Measurements from ENCODE around the gene HAL. TPM values are rescaled to one million over a fixed set of nuclear protein-coding genes. Genes with fewer than 3 reads are reported as not detected.

The HAL gene
- total and polyA plus RNA-seq, 2 experiments from 2014 or later: 0.91 to 1.3 TPM

GRCh38 chr12:95951515-95951914 is 44.6 kb downstream of the HAL start:
- no peaks in the 10 kb centered on the region for H3K9me3 ChIP-seq (ENCODE audit: low read depth)
- H3K79me2 ChIP-seq: no peaks in the 10 kb centered on the region
- H4K20me1 ChIP-seq (ENCODE audit: insufficient read depth, poor library complexity, severe bottlenecking): no peaks in the 10 kb centered on the region
- no peaks in the 10 kb centered on the region for H3K4me1 ChIP-seq (ENCODE audit: insufficient read depth)
- no peak overlapping the region for H3K4me3 ChIP-seq
- peaks cover 5% of the 10 kb centered on the region for H3K27me3 ChIP-seq
- H3K4me2 ChIP-seq: no peak overlapping the region
- TF ChIP-seq, protein P1, sequence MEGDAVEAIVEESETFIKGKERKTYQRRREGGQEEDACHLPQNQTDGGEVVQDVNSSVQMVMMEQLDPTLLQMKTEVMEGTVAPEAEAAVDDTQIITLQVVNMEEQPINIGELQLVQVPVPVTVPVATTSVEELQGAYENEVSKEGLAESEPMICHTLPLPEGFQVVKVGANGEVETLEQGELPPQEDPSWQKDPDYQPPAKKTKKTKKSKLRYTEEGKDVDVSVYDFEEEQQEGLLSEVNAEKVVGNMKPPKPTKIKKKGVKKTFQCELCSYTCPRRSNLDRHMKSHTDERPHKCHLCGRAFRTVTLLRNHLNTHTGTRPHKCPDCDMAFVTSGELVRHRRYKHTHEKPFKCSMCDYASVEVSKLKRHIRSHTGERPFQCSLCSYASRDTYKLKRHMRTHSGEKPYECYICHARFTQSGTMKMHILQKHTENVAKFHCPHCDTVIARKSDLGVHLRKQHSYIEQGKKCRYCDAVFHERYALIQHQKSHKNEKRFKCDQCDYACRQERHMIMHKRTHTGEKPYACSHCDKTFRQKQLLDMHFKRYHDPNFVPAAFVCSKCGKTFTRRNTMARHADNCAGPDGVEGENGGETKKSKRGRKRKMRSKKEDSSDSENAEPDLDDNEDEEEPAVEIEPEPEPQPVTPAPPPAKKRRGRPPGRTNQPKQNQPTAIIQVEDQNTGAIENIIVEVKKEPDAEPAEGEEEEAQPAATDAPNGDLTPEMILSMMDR (IDR thresholded peaks at IDR 0.05; ENCODE audit: poor library complexity): no peak
- TF ChIP-seq EZH2 (IDR thresholded peaks at IDR 0.05; ENCODE audit: borderline replicate concordance) (no peak), EZH2phosphoT487 (IDR thresholded peaks at IDR 0.05; ENCODE audit: low read depth, severe bottlenecking, unreplicated experiment) (no peak)
- no peak overlapping the region for H3K27ac ChIP-seq
- no peak overlapping the region for H2AFZ ChIP-seq
- no peak for DNase-seq (ENCODE audit: low spot score)
- no peaks in the 10 kb centered on the region for H3K36me3 ChIP-seq (replicated peaks; ENCODE audit: insufficient read depth, low read depth)
- H3K9me2 ChIP-seq (replicated peaks; ENCODE audit: insufficient read depth): no peaks in the 10 kb centered on the region

DNA sequence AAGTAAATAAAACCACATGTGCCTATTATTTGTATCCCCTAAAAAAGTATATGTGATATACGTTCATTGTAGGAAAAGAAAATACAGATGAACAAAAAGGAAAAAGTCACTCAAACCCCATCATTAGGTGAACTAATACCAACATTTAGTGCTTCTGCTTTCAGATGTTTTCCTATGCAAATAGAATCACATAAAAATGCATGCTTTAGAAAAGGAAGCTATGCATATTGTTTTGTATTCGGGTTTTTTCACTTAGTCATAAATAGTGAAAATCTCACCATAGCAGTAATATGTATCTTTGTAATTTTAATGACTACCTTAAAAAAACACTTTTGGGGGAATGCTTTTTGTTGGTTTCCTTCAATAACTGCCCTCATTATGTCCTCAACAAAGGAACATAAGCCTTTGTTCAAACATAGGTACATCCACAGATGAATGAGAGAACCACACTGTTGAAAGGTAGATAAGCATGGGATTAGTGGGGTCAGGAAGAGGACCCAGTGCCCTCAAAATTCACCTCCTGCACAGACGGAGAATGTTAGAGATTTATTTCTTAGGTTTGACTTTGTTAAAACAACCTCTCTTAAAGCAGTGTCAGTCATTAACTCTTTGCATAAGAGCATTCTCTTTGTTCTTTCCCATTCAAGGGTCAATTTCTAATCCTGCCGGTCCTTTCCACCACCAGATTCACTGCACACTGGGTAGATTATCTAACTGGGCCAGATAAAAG is 46.5 kb downstream of the HAL start:
- no peaks in the 10 kb centered on the region for H3K9me2 ChIP-seq (replicated peaks; ENCODE audit: insufficient read depth)
- no peaks in the 10 kb centered on the region for H3K79me2 ChIP-seq
- H3K4me2 ChIP-seq: no peak overlapping the region
- no peak overlapping the region for H3K4me3 ChIP-seq
- TF ChIP-seq, protein P1 (IDR thresholded peaks at IDR 0.05; ENCODE audit: poor library complexity): no peak
- TF ChIP-seq EZH2 (IDR thresholded peaks at IDR 0.05; ENCODE audit: borderline replicate concordance): no peak
- no peak for TF ChIP-seq EZH2phosphoT487 (IDR thresholded peaks at IDR 0.05; ENCODE audit: low read depth, severe bottlenecking, unreplicated experiment)
- H3K4me1 ChIP-seq (ENCODE audit: insufficient read depth): no peaks in the 10 kb centered on the region
- no peaks in the 10 kb centered on the region for H4K20me1 ChIP-seq (ENCODE audit: insufficient read depth, poor library complexity, severe bottlenecking)
- H3K27ac ChIP-seq: no peak overlapping the region
- H3K36me3 ChIP-seq (replicated peaks; ENCODE audit: insufficient read depth, low read depth): no peaks in the 10 kb centered on the region
- H3K9me3 ChIP-seq (ENCODE audit: low read depth): no peaks in the 10 kb centered on the region
- H3K27me3 ChIP-seq: peaks cover 5% of the 10 kb centered on the region
- 40% methylated on average over 4 of the region's 4 CpGs for WGBS (ENCODE audit: low lambda C conversion rate, missing lambda C conversion rate)
- no peak for DNase-seq (ENCODE audit: low spot score)
- H2AFZ ChIP-seq: no peak overlapping the region

GRCh38 chr12:95944108-95944704 is 51.9 kb downstream of the HAL start:
- peak overlapping the region; percentile 89 for H3K4me2 ChIP-seq
- H3K4me3 ChIP-seq: no peak overlapping the region
- WGBS (ENCODE audit: low lambda C conversion rate, missing lambda C conversion rate): 87% methylated on average over 10 of the region's 10 CpGs
- no peaks in the 10 kb centered on the region for H3K9me2 ChIP-seq (replicated peaks; ENCODE audit: insufficient read depth)
- H3K9me3 ChIP-seq (ENCODE audit: low read depth): no peaks in the 10 kb centered on the region
- no peaks in the 10 kb centered on the region for H3K79me2 ChIP-seq
- H3K36me3 ChIP-seq (replicated peaks; ENCODE audit: insufficient read depth, low read depth): no peaks in the 10 kb centered on the region
- no peak for DNase-seq (ENCODE audit: low spot score)
- TF ChIP-seq, protein P1 (IDR thresholded peaks at IDR 0.05; ENCODE audit: poor library complexity): no peak
- no peak for TF ChIP-seq EZH2phosphoT487 (IDR thresholded peaks at IDR 0.05; ENCODE audit: low read depth, severe bottlenecking, unreplicated experiment)
- TF ChIP-seq EZH2 (IDR thresholded peaks at IDR 0.05; ENCODE audit: borderline replicate concordance): no peak
- H3K27ac ChIP-seq: no peak overlapping the region
- H3K27me3 ChIP-seq: no peaks in the 10 kb centered on the region
- H4K20me1 ChIP-seq (ENCODE audit: insufficient read depth, poor library complexity, severe bottlenecking): no peaks in the 10 kb centered on the region
- H2AFZ ChIP-seq: no peak overlapping the region
- H3K4me1 ChIP-seq (ENCODE audit: insufficient read depth): no peaks in the 10 kb centered on the region
